ENCODE data around the gene LAMB4.

Gene LAMB4

DNA sequence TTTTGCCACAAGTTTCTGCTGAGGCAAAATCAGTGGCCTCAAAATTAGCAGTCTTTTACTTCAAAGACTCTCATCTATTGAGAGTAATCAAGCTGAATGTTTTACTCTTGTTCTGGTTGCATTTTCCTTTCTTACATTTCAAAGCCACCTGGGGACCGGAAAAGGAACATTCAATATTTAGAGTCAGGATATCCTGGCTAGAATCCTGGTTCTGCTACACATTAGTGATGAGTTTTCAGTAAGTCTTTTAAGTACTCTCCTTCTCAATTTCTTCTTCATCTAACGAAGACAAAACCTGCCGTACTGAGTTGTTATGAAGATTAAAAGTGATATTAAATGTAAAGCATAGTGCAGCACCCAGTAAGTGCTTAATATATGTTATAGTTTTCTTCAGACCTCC is 52.5 kb downstream of the LAMB4 start:
- DNase-seq: no peak

GRCh38 chr7:108076156-108076555 is 54.0 kb downstream of the LAMB4 start:
- DNase-seq: no peak

- no peak for DNase-seq
Observed at GRCh38 chr7:108073305-108074070, 56.7 kb downstream of the LAMB4 start.

- DNase-seq: no peak
Observed at GRCh38 chr7:108072739-108073138, 57.4 kb downstream of the LAMB4 start.

GRCh38 chr7:108072116-108072515 is 58.0 kb downstream of the LAMB4 start:
- DNase-seq: no peak

GRCh38 chr7:108071551-108071950 is 58.6 kb downstream of the LAMB4 start:
- DNase-seq: no peak

DNA sequence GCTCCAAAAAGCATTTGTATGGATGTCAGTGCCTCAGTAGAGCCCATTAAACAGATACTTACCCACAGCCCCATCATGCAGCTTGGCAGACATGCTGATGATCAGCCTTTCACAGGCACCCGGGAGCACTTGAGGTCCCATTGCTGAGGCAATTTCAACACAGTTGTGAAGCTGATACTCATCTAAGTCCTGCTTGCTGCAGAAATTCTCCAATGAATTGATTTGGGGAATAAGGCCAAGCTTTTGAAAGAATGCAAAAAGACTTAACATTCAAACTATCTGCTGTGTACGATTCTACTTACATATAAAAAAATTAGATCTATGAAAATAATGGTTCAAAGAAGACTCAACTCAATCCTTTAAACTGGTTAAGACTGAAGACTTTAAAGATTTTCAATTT is 60.5 kb downstream of the LAMB4 start:
- no peak for DNase-seq

- DNase-seq: no peak
Observed at GRCh38 chr7:108067844-108068243, 62.3 kb downstream of the LAMB4 start.

DNA sequence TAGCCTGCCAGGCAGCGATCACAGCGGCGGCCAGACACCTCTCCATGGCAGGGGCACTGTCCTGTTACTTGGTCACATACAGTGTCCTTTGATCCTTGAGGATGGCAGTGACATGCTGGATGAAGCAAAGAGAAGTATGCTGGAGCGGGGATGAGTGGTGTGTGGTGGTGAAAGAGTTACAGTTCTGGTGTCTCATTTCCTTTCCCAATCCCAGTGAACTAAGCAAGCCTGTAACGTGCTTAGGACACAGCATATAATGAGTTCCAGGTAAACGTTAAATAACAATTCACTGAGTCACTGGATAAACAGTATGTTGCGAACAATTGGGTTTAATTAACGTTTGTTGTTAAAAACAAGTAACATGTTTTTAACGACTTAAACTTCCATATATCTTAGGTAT is 63.7 kb downstream of the LAMB4 start:
- DNase-seq: no peak

DNA sequence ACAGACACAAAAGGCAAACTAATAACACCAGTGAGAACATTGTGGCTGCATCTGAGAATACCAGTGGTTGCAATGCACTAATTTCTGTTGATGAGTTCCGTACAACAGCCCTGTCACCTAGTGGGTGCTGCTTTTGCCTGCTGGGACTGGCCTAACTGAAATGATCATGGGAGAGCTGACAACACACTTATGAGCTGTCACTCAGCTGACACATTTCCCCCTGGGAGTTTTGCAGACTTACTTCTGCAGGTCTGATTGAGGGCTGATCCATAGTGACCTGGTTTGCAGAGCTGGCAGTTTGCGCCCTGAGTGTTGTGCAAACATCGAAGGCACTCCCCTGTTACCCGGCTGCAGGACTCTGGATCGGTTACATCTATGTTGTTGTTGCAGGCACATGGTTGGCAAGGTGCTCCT is 66.6 kb downstream of the LAMB4 start:
- DNase-seq: no peak

DNA sequence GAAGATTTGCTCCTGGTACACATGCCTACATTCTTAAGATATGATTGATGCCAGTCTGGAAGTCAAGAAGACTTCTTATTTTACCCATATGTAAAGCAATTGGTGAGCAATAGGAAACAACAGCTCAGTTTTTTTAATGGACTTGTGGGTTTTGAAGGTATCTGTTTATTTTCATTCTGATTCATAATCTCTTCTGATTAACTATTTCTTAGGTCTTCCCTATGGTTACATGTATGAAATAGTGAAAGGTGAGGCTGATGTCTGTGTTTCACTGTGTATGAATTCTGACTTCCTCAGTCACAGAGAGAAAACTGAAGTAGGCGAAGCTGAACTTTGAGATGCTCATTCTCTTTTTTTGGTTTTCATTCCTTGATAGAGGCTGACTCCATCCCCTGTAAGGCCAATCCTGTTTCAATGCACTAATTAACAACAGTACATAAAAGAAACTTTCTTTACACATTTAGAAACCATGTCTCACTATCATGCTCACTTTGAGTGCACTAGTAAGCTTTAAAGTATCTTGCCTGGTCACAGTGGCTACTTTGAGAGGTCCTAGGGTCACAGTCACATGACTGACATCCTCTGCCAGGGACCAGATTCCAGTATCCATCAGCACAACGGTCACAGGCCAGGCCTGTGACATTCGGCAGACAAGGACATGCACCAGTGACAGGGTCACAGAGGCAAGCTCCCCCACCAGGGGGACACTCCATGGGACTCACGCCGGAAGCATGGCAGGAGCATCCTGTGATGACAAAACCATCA is 67.7 kb downstream of the LAMB4 start:
- DNase-seq: no peak

GRCh38 chr7:108059526-108059925 is 70.6 kb downstream of the LAMB4 start:
- DNase-seq: no peak

GRCh38 chr7:108057951-108058481 is 72.1 kb downstream of the LAMB4 start:
- no peak for DNase-seq

GRCh38 chr7:108055611-108056021 is 74.5 kb downstream of the LAMB4 start:
- DNase-seq: no peak

DNA sequence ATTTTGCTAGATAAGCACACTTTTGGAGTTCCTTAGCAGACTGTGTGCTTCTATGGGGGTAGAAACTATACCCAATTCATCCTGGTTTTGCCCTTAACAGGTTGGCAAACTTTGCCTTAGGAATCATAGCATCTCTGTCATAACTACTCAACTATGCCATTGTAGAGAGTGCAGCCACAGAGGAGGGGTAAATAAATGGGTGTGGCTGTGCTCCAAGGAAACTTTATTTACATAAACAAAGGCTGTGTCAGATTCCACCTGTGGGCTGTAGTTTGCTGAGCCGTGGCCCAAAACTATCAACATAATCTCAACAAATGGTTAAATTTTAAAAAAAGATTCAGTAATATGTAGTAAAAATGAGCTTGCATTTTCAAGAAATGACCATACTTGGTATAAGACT is 75.6 kb downstream of the LAMB4 start:
- DNase-seq: no peak

- no peak for DNase-seq
Observed at GRCh38 chr7:108053250-108053649, 76.9 kb downstream of the LAMB4 start.

DNA sequence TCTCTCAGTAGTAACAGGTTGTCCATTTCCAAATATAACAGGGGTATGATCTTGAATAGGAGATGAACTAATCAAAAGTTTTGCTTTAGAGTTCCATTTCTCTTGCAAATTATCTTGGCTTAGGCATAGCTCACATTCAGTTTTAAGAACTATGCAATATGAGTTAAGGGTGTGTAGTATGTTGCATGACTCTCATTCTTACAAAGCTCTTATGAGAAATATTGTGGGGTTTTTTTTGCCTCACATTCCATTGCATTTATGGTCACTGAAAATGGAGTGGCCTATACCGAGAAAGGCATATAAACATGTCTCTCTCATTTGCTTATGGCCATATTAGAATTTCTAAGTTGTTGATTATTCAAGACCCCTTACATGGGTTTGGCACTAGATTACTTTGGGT is 78.7 kb downstream of the LAMB4 start:
- DNase-seq: no peak

GRCh38 chr7:108049962-108050361 is 80.2 kb downstream of the LAMB4 start:
- no peak for DNase-seq

- DNase-seq: no peak
Observed at GRCh38 chr7:108048422-108048821, 81.7 kb downstream of the LAMB4 start.

- no peak for DNase-seq
Observed at GRCh38 chr7:108046952-108047506, 83.1 kb downstream of the LAMB4 start.

- DNase-seq: no peak
Observed at GRCh38 chr7:108045669-108046068, 84.5 kb downstream of the LAMB4 start.

DNA sequence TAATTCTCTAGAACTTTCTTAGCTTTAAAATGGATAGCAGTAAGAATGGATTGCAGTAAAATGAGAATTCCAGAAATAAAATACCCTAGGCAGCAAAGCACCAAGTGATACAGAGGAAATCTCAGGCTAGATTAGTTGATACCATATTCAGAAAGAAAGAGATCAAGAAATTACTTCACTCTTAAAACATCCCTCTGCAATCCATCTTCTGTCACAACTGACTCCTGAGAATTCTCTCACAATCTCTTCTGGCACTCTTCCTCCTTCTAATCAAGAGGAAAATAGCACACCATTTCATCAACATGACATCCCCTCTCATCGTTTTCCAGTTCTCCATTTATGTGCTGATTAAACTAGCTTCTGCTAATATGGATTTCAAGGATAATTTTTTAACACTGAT is 85.0 kb downstream of the LAMB4 start:
- no peak for DNase-seq

DNA sequence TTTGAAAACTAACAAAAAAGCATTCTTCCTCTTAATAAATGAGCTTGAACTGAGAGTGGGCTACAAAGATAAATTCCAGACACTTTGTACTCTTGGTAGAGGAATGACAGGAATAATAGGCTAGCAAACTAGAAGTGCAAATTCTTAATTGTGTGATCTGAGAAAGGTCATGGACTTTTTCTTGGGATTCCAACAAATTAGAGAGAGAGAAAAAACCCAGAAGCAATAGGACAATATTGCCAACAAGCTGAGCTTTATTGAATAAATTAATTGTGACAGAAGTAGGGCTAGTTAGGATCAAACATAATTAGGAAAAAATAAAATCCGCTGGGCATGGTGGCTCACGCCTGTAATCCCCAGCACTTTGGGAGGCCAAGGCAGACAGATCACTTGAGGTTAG is 85.8 kb downstream of the LAMB4 start:
- DNase-seq: no peak

DNA sequence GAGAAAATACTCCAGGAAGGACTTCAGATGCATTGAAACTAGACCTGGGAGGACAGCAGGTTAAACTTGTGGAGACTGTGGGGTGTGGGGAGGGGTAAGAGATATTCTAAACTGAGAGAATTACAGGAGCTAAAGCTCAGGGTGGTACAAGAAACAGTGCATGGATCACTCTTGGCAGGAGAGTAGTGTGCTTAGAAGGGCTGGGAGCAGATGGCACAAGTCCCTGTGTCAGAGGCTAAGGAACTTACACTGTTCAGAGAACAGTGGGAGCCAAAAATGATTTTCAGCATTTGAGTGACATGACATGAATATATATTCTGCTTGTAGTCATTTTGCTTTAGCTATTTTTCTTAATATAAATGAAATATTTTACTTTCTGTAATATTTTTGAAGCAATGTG is 91.2 kb downstream of the LAMB4 start:
- no peak for DNase-seq
